DOHH2 (cell line): ENCODE data around the gene BRI3BP.

Source experiments
- H3F3A ChIP-seq: fragments of 200-600 bp; sonication (generic), shearing (Covaris generic); 2 replicates; pipeline ENCODE4 v1.6.0; 2016; ENCODE audit warnings: antibody characterized with exemption, mild to moderate bottlenecking; ENCODE audit not compliant: control insufficient read depth, insufficient read depth
- H3K27ac ChIP-seq: fragments of 200-600 bp; sonication (generic); 2 replicates; pipeline ENCODE4 v1.5.1; 2014; ENCODE audit warnings: low read depth, mild to moderate bottlenecking, low read length, moderate library complexity
- H3K27me3 ChIP-seq: fragments of 200-600 bp; sonication (generic); 2 replicates; pipeline ENCODE4 v1.6.1; 2014; ENCODE audit warnings: mild to moderate bottlenecking, low read length, mixed read lengths; ENCODE audit not compliant: control insufficient read depth
- H3K36me3 ChIP-seq: fragments of 200-600 bp; sonication (generic); 2 replicates; pipeline ENCODE4 v1.6.1; 2014; ENCODE audit warnings: mild to moderate bottlenecking, low read length, moderate library complexity, mixed read lengths; ENCODE audit not compliant: control insufficient read depth
- H3K4me1 ChIP-seq: fragments of 200-600 bp; sonication (generic); 2 replicates; pipeline ENCODE4 v1.6.1; 2014; ENCODE audit warnings: mild to moderate bottlenecking, low read length, mixed read lengths; ENCODE audit not compliant: control insufficient read depth
- H3K4me2 ChIP-seq: fragments of 200-600 bp; sonication (generic); 2 replicates; pipeline ENCODE4 v1.6.0; 2014; ENCODE audit warnings: mild to moderate bottlenecking, low read length, moderate library complexity
- H3K4me3 ChIP-seq: fragments of 200-600 bp; sonication (generic); 2 replicates; pipeline ENCODE4 v1.5.1; 2014; ENCODE audit warnings: mild to moderate bottlenecking, low read length, mixed read lengths
- H3K79me2 ChIP-seq: fragments of 200-600 bp; sonication (generic); 2 replicates; pipeline ENCODE4 v1.6.1; 2014; ENCODE audit warnings: mild to moderate bottlenecking, low read length, mixed read lengths; ENCODE audit not compliant: control insufficient read depth
- H3K9me2 ChIP-seq: fragments of 200-600 bp; sonication (generic); replicated peaks from 2 replicates; pipeline ENCODE4 v1.6.1; 2014; ENCODE audit warnings: mild to moderate bottlenecking, low read length, mixed read lengths; ENCODE audit not compliant: control insufficient read depth
- H3K9me3 ChIP-seq: fragments of 200-600 bp; sonication (generic); 2 replicates; pipeline ENCODE4 v1.6.1; 2014; ENCODE audit warnings: antibody characterized with exemption, low read length, mixed read lengths; ENCODE audit not compliant: control insufficient read depth, insufficient read depth
- H4K20me1 ChIP-seq: fragments of 200-600 bp; sonication (generic); 2 replicates; pipeline ENCODE4 v1.6.0; 2014; ENCODE audit warnings: low read depth, mild to moderate bottlenecking, antibody characterized with exemption, low read length, moderate library complexity; ENCODE audit not compliant: control insufficient read depth, insufficient read depth
- EZH2phosphoT487 ChIP-seq: fragments of 200-600 bp; sonication (generic); IDR thresholded peaks from 2 replicates; pipeline ENCODE4 v1.6.1; 2017; ENCODE audit warnings: borderline replicate concordance, mild to moderate bottlenecking, antibody characterized with exemption, low read length, moderate library complexity, mixed read lengths
- TF ChIP-seq, protein P1 (sequence below): fragments of 200-600 bp; sonication (generic); IDR thresholded peaks from one replicate; pipeline ENCODE4 v1.5.1; 2014; ENCODE audit warnings: antibody characterized with exemption, mild to moderate bottlenecking, low read depth, low read length; ENCODE audit not compliant: poor library complexity, severe bottlenecking

The BRI3BP gene

DNA sequence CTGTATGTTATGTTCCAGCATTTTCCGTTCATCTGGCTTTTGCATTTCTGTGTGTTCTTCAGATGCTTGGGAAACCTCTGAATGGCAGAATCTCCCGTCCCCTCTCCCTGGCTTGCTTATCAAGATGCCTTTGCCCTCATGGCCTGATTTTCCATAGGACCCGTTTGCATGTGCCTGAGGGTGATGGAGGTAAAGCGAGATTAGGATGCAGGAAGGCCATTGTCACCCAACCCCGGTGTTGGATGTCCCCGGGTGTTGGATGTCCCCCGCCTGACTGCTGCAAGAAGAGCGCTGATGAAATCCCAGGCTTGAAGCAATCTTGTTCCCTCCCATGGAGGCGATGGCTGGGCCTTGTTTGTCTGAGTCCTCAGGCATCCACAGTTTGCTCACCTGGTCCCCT, 9.6 kb downstream of the BRI3BP start:
- TF ChIP-seq EZH2phosphoT487: no peak
- TF ChIP-seq, protein P1, sequence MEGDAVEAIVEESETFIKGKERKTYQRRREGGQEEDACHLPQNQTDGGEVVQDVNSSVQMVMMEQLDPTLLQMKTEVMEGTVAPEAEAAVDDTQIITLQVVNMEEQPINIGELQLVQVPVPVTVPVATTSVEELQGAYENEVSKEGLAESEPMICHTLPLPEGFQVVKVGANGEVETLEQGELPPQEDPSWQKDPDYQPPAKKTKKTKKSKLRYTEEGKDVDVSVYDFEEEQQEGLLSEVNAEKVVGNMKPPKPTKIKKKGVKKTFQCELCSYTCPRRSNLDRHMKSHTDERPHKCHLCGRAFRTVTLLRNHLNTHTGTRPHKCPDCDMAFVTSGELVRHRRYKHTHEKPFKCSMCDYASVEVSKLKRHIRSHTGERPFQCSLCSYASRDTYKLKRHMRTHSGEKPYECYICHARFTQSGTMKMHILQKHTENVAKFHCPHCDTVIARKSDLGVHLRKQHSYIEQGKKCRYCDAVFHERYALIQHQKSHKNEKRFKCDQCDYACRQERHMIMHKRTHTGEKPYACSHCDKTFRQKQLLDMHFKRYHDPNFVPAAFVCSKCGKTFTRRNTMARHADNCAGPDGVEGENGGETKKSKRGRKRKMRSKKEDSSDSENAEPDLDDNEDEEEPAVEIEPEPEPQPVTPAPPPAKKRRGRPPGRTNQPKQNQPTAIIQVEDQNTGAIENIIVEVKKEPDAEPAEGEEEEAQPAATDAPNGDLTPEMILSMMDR: no peak
- H3K79me2 ChIP-seq: peaks cover 100% of the 10 kb centered on the region
- H3K4me3 ChIP-seq: no peak overlapping the region
- peaks cover 84% of the 10 kb centered on the region for H3K36me3 ChIP-seq
- H3K27me3 ChIP-seq: no peaks in the 10 kb centered on the region
- peaks cover 47% of the 10 kb centered on the region for H4K20me1 ChIP-seq
- H3K4me1 ChIP-seq: peaks cover 44% of the 10 kb centered on the region
- H3K9me3 ChIP-seq: no peaks in the 10 kb centered on the region
- no peak overlapping the region for H3K4me2 ChIP-seq
- H3K27ac ChIP-seq: no peak overlapping the region
- H3F3A ChIP-seq: peaks cover 2% of the 10 kb centered on the region
- no peaks in the 10 kb centered on the region for H3K9me2 ChIP-seq

DNA sequence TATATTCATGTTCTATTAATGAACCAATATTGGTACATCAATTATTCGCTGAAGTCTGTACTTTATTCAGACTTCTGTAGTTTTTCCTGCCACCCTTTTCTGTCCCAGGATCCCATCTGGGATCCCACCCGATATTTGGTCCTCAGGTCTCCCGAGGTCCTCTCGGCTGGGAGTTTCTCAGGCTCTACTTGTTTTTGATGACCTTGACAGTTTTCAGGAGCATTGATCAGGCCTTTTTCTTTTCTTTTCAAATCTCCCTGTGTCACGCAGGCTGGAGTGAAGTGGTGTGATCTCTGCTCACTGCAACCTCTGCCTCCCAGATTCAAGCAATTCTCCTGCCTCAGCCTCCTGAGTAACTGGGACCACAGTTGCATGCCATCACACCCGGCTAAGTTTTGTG, 11.2 kb downstream of the BRI3BP start:
- H3K79me2 ChIP-seq: peaks cover 100% of the 10 kb centered on the region
- peaks cover 37% of the 10 kb centered on the region for H4K20me1 ChIP-seq

DNA sequence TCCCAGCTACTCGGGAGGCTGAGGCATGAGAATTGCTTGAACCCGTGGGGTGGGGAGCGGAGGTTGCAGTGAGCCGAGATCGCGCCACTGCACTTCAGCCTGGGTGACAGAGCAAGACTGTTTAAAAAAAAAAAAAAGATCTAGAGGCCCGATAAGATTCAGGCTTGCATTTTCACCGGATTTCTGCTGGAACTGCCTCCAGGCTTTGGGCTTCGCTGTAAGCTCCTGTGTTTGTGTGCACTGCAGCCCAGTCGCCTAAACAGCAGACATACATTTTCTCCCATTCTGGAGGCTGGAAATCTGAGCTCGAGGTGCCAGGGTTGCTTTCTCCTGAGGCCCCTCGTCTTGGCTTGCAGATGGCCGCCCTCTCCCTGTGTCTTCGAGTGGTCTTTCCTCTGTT, 12.2 kb downstream of the BRI3BP start:
- Histone ChIP-seq H3F3A (no peaks in the 10 kb centered on the region; the same call in none of the 2 replicates), H3K36me3 (peaks cover 77% of the 10 kb centered on the region), H3K9me2 (no peaks in the 10 kb centered on the region), H3K27ac (no peak overlapping the region), H3K4me3 (no peak overlapping the region), H3K79me2 (peaks cover 100% of the 10 kb centered on the region), H3K9me3 (no peaks in the 10 kb centered on the region), H3K27me3 (no peaks in the 10 kb centered on the region), H3K4me1 (peaks cover 21% of the 10 kb centered on the region), H3K4me2 (no peak overlapping the region), H4K20me1 (peaks cover 39% of the 10 kb centered on the region)
- TF ChIP-seq, protein P1: no peak
- TF ChIP-seq EZH2phosphoT487: no peak

More for the DNA sequence above, 11.2 kb downstream of the BRI3BP start:
- Histone ChIP-seq H3K4me3 (no peak overlapping the region), H3K9me3 (no peaks in the 10 kb centered on the region), H3K4me2 (no peak overlapping the region), H3F3A (no peaks in the 10 kb centered on the region; the same call in none of the 2 replicates), H3K27ac (no peak overlapping the region), H3K9me2 (no peaks in the 10 kb centered on the region), H3K27me3 (no peaks in the 10 kb centered on the region), H3K36me3 (peaks cover 77% of the 10 kb centered on the region), H3K4me1 (peaks cover 31% of the 10 kb centered on the region)
- TF ChIP-seq EZH2phosphoT487: no peak

DNA sequence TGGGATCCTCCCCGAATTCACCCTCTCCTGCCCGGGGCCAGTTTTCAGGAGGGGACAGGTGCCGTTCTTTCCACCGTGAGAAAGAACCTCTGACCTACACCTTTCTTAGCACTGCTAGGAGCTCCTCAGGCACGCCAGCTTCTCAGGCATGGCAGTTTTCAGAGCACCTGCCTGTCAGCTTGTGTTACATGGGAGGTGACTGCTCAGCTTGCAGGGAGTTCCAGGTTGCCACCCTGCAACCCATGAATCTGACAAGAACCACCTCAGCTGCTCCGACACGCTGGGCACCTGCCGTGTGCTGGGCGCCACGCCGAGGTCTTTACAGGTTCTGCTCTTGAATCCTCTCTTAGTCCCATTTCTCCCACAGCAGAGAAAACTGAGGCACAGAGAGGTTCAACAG, 12.9 kb downstream of the BRI3BP start:
- Histone ChIP-seq H3K4me1 (peaks cover 15% of the 10 kb centered on the region), H3K4me3 (no peak overlapping the region), H4K20me1 (peaks cover 44% of the 10 kb centered on the region), H3K9me2 (no peaks in the 10 kb centered on the region), H3F3A (no peaks in the 10 kb centered on the region; the same call in none of the 2 replicates), H3K36me3 (peaks cover 78% of the 10 kb centered on the region), H3K27ac (no peak overlapping the region), H3K4me2 (no peak overlapping the region), H3K9me3 (no peaks in the 10 kb centered on the region), H3K27me3 (no peaks in the 10 kb centered on the region), H3K79me2 (peaks cover 100% of the 10 kb centered on the region)
- TF ChIP-seq, protein P1: no peak
- TF ChIP-seq EZH2phosphoT487: no peak
